GM19372 (cell line): ENCODE measurements around the gene PAK2.
"Not testable (repeated sequence)": the region's sequence is repeated elsewhere in the genome, so short reads cannot be mapped to it uniquely, and the experiment has no call there.

Source experiments
- ATAC-seq: cut with Tn5 transposase; IDR thresholded peaks from one replicate; pipeline ENCODE4 v1.9.1; 2021; ENCODE audit warnings: mild to moderate bottlenecking, low read depth, moderate library complexity; ENCODE audit not compliant: unreplicated experiment

The PAK2 gene

GRCh38 chr3:196777836-196778235 lies 38.2 kb downstream of the PAK2 start:
- ATAC-seq: no peak

- ATAC-seq: no peak
These were observed 39.1 kb downstream of the PAK2 start for GRCh38 chr3:196778755-196779154.

- no peak for ATAC-seq
These were observed 42.9 kb downstream of the PAK2 start for GRCh38 chr3:196782511-196782910.

- no peak for ATAC-seq
These were observed 48.9 kb downstream of the PAK2 start for GRCh38 chr3:196788528-196788927.

- ATAC-seq: no peak
These were observed 50.3 kb downstream of the PAK2 start for GRCh38 chr3:196789885-196790359.

- no peak for ATAC-seq
These were observed 51.0 kb downstream of the PAK2 start for GRCh38 chr3:196790636-196791035.

GRCh38 chr3:196792771-196793170 lies 53.1 kb downstream of the PAK2 start:
- no peak for ATAC-seq

GRCh38 chr3:196793246-196793645 lies 53.6 kb downstream of the PAK2 start:
- ATAC-seq: no peak

- no peak for ATAC-seq
These were observed 54.8 kb downstream of the PAK2 start for GRCh38 chr3:196794467-196794866.

GRCh38 chr3:196796317-196796716 lies 56.7 kb downstream of the PAK2 start:
- no peak for ATAC-seq

GRCh38 chr3:196800742-196801434 lies 61.2 kb downstream of the PAK2 start:
- ATAC-seq: no peak

- no peak for ATAC-seq
These were observed 64.3 kb downstream of the PAK2 start for GRCh38 chr3:196803891-196804468.

GRCh38 chr3:196804773-196805172 lies 65.1 kb downstream of the PAK2 start:
- no peak for ATAC-seq

GRCh38 chr3:196810963-196811581 lies 71.4 kb downstream of the PAK2 start:
- ATAC-seq: no peak

GRCh38 chr3:196812853-196813252 lies 73.2 kb downstream of the PAK2 start:
- ATAC-seq: no peak

- ATAC-seq: no peak
These were observed 74.2 kb downstream of the PAK2 start for GRCh38 chr3:196813903-196814302.

GRCh38 chr3:196821806-196822355 lies 82.2 kb downstream of the PAK2 start:
- no peak for ATAC-seq

GRCh38 chr3:196829651-196830050 lies 90.0 kb downstream of the PAK2 start:
- ATAC-seq: not testable (repeated sequence)

- no peak for ATAC-seq
These were observed 95.4 kb downstream of the PAK2 start for GRCh38 chr3:196835086-196835485.

- ATAC-seq: not testable (repeated sequence)
These were observed 97.0 kb downstream of the PAK2 start for GRCh38 chr3:196836626-196837025.

GRCh38 chr3:196837819-196838420 lies 98.3 kb downstream of the PAK2 start:
- ATAC-seq: no peak
